GM12878 (cell line): Measurements from ENCODE around the gene ENAH. TPM values are rescaled to one million over a fixed set of nuclear protein-coding genes. Genes with fewer than 3 reads are reported as not detected.

Experiments
- ATAC-seq: fragments of 200-7000 bp; cut with Tn5 transposase; 3 replicates; pipeline ENCODE4 v1.9.1; 2020; ENCODE audit warnings: mild to moderate bottlenecking, moderate library complexity
- BruUV-seq: library from RNA; stranded (reverse); fragments of 400-500 nt; replicated peaks from 2 replicates; lab custom pipeline; 2021; lab: Mats Ljungman, UMichigan
- CTCF ChIA-PET: fragments of 300-600 bp; sonication (Branson Sonifier 250); formaldehyde crosslinking; extraction: SDS; loops from one replicate; lab custom pipeline; 2021; ENCODE audit warnings: inconsistent platforms; lab: Yijun Ruan, JAX
- POLR2A ChIA-PET: fragments of 350-600 bp; formaldehyde crosslinking; extraction: SDS; loops from one replicate; lab custom pipeline; 2021; ENCODE audit warnings: inconsistent platforms; lab: Charles Lee
- RAD21 ChIA-PET: fragments of 300-600 bp; sonication (Branson Sonifier 250); formaldehyde crosslinking; loops from one replicate; lab custom pipeline; 2023; ENCODE audit warnings: antibody characterized with exemption; ENCODE audit not compliant: unreplicated experiment; lab: Charles Lee
- SMC1A ChIA-PET: fragments of 300-600 bp; sonication (Branson Sonifier 250); formaldehyde crosslinking; loops from one replicate; lab custom pipeline; 2023; ENCODE audit not compliant: unreplicated experiment, uncharacterized antibody; lab: Charles Lee
- DNase-seq: peaks from one replicate; pipeline ENCODE4 v3.0.0-alpha.2; 2011; ENCODE audit warnings: low read depth, low spot score
- FAIRE-seq: peaks from 3 replicates; lab custom pipeline; 2011; peaks lifted over from hg19 to GRCh38; lab: Jason Lieb, UNC
- H2AFZ ChIP-seq: 2 replicates; pipeline ENCODE4 v1.6.0; 2011; ENCODE audit warnings: low read depth, low read length, control low read depth; ENCODE audit not compliant: control insufficient read depth
- H3K27ac ChIP-seq: 2 replicates; pipeline ENCODE4 v1.5.1; 2011; ENCODE audit warnings: control low read depth; ENCODE audit not compliant: control insufficient read depth, insufficient read depth
- H3K27me3 ChIP-seq, 2 experiments: replicated peaks in 1 of 2; 2 replicates each; pipeline versions ENCODE4 v1.6.0 to v1.6.1; 2011; ENCODE audit warnings: low read length in 1 of 2; ENCODE audit not compliant: control insufficient read depth in 2 of 2, insufficient read depth in 2 of 2
- H3K36me3 ChIP-seq, 2 experiments: 2 replicates each; pipeline ENCODE4 v1.5.1; 2011; ENCODE audit warnings: low read length in 1 of 2; ENCODE audit not compliant: control insufficient read depth in 2 of 2, insufficient read depth in 2 of 2
- H3K4me1 ChIP-seq: 2 replicates; pipeline ENCODE4 v1.6.1; 2011; ENCODE audit warnings: mild to moderate bottlenecking, low read length, moderate library complexity, mixed read lengths; ENCODE audit not compliant: control insufficient read depth, insufficient read depth
- H3K4me2 ChIP-seq: 2 replicates; pipeline ENCODE4 v1.6.0; 2011; ENCODE audit warnings: control low read depth; ENCODE audit not compliant: control insufficient read depth, insufficient read depth
- H3K4me3 ChIP-seq: fragments of 200-600 bp; sonication (generic); 2 replicates; pipeline ENCODE4 v1.5.1; 2016
- H3K79me2 ChIP-seq: 2 replicates; pipeline ENCODE4 v1.6.0; 2011; ENCODE audit warnings: low read length; ENCODE audit not compliant: control insufficient read depth, insufficient read depth
- H3K9ac ChIP-seq: 2 replicates; pipeline ENCODE4 v1.8.0; 2011; ENCODE audit warnings: low read length, control low read depth, mixed read lengths; ENCODE audit not compliant: control insufficient read depth, insufficient read depth
- H3K9me3 ChIP-seq: replicated peaks from 3 replicates; pipeline ENCODE4 v1.5.1; 2011; ENCODE audit warnings: mild to moderate bottlenecking, low read length; ENCODE audit not compliant: control insufficient read depth, insufficient read depth
- H4K20me1 ChIP-seq: 2 replicates; pipeline ENCODE4 v1.6.0; 2011; ENCODE audit not compliant: control insufficient read depth, insufficient read depth
- HDGF ChIP-seq: fragments of 450-650 bp; IDR thresholded peaks from 2 replicates; pipeline ENCODE4 v1.6.1; 2016; ENCODE audit warnings: antibody characterized with exemption
- IRF4 ChIP-seq: IDR thresholded peaks from 2 replicates; pipeline ENCODE4 v1.6.1; 2011; ENCODE audit warnings: low read depth, low read length
- NFIC ChIP-seq: IDR thresholded peaks from 2 replicates; pipeline ENCODE4 v1.6.1; 2012; ENCODE audit warnings: low read depth, mild to moderate bottlenecking, inconsistent platforms, low read length, moderate library complexity
- ZBTB33 ChIP-seq: fragments of 450-650 bp; IDR thresholded peaks from 2 replicates; pipeline ENCODE4 v1.6.1; 2017; ENCODE audit warnings: mild to moderate bottlenecking
- ZNF24 ChIP-seq: fragments of 450-650 bp; IDR thresholded peaks from 2 replicates; pipeline ENCODE4 v1.6.1; 2017; ENCODE audit warnings: antibody characterized with exemption, mild to moderate bottlenecking
- WGBS: methylation state at CpG from one replicate; pipeline ENCODE4 v1.1.6; 2016; ENCODE audit warnings: low lambda C conversion rate; ENCODE audit not compliant: insufficient replicate concordance, insufficient coverage; ENCODE audit errors: missing lambda C conversion rate; 5-methylcytosine and 5-hydroxymethylcytosine counted together
- in situ Hi-C: fragments of 300-500 bp; cut with MboI; formaldehyde crosslinking; loops from 9 replicates; pipeline ENCODE4 v1.14.3; 2018; ENCODE audit warnings: mixed read lengths
- intact Hi-C: fragments of 100-400 bp; cut with micrococcal nuclease; formaldehyde crosslinking; loops from one replicate; pipeline ENCODE4 v1.14.2; 2022; ENCODE audit not compliant: unreplicated experiment
- polyA plus RNA-seq, 11 experiments: library from polyadenylated mRNA; depleted of rRNA in 4 of 11; unstranded in 6 of 11; stranded (reverse) in 5 of 11; fragments of >200 nt; fragmentation: Nextera tagmentation in 4 of 11; fragmentation: Illumina TruSeq in 1 of 11; extraction: Ambion mirVana in 4 of 11; extraction: Trizol in 1 of 11; gene quantifications; 1 replicate in 1 of 11; 2 replicates in 10 of 11; pipeline versions ENCODE4 v1.2.1 to v1.2.3, GENCODE V29; 2011 to 2016; ENCODE audit warnings: inconsistent platforms in 2 of 11, missing spikeins in 2 of 11, low read depth in 1 of 11
- total RNA-seq, 4 experiments: library from RNA; depleted of rRNA in 3 of 4; stranded (reverse); fragments of >200 nt in 3 of 4; fragmentation: Illumina TruSeq in 1 of 4; extraction: Trizol in 1 of 4; gene quantifications; 2 replicates each; pipeline versions ENCODE4 v1.2.1 to v1.2.3, GENCODE V29; 2013 to 2021
- TF ChIP-seq, protein P1 (sequence below): IDR thresholded peaks from 2 replicates; pipeline ENCODE4 v1.6.1; 2012; ENCODE audit warnings: low read length, inconsistent platforms

Gene ENAH
- total and polyA plus RNA-seq, 10 of the 15 experiments (the other 5 are each of a cell fraction or from before 2014, with no cell fraction given) = under 0.01 to 0.62 (median 0.06) TPM; not detected in 5

- FAIRE-seq = no peak
- H3K27me3 ChIP-seq = no peaks in the 10 kb centered on the region
- H2AFZ ChIP-seq = no peak overlapping the region
- no peak overlapping the region for H3K9ac ChIP-seq
- TF ChIP-seq ZNF24 (no peak), HDGF (no peak), NFIC (no peak), ZBTB33 (no peak), IRF4 (no peak)
- TF ChIP-seq, protein P1, sequence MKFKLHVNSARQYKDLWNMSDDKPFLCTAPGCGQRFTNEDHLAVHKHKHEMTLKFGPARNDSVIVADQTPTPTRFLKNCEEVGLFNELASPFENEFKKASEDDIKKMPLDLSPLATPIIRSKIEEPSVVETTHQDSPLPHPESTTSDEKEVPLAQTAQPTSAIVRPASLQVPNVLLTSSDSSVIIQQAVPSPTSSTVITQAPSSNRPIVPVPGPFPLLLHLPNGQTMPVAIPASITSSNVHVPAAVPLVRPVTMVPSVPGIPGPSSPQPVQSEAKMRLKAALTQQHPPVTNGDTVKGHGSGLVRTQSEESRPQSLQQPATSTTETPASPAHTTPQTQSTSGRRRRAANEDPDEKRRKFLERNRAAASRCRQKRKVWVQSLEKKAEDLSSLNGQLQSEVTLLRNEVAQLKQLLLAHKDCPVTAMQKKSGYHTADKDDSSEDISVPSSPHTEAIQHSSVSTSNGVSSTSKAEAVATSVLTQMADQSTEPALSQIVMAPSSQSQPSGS = no peak
- intact Hi-C loops = no loop called here
- no peak for DNase-seq
- H3K27ac ChIP-seq = no peak overlapping the region
- no peak for ATAC-seq
- H3K4me2 ChIP-seq = no peak overlapping the region
- RAD21 ChIA-PET = no interaction called here
- 0% methylated on average over 1 of the region's 1 CpG for WGBS
- H4K20me1 ChIP-seq = no peaks in the 10 kb centered on the region
- no peaks in the 10 kb centered on the region for H3K36me3 ChIP-seq
- no peak overlapping the region for H3K4me3 ChIP-seq
- BruUV-seq = no TSS peak
- CTCF ChIA-PET = interaction anchor here (0.9 to 1.7 kb wide), 2 partner anchors 10 to 128 kb away, joined by 3 to 4 read pairs; no protein-coding TSS in a partner anchor
- no peaks in the 10 kb centered on the region for H3K9me3 ChIP-seq
- H3K4me1 ChIP-seq = no peaks in the 10 kb centered on the region
- no peaks in the 10 kb centered on the region for H3K79me2 ChIP-seq
- POLR2A ChIA-PET = no interaction called here
- SMC1A ChIA-PET = interaction anchor here (1.2 to 1.5 kb wide), 3 partner anchors 9 to 176 kb away, joined by 3 to 4 read pairs (median 3); no protein-coding TSS in a partner anchor
- in situ Hi-C loops = no loop called here
Observed at GRCh38 chr1:225602590-225603206, 50.2 kb downstream of the ENAH start.
